Articular chondrocyte of knee joint (primary cell): ENCODE results near the gene ABI1. TPM values are rescaled to one million over a fixed set of nuclear protein-coding genes. Genes with fewer than 3 reads are reported as not detected.

Experiments used
- small RNA-seq: library from RNA; depleted of rRNA; stranded (forward); fragments of <200 nt; gene quantifications from one replicate; pipeline ENCODE3, GENCODE V24; 2012
- total RNA-seq: library from RNA; depleted of rRNA; stranded (reverse); fragments of >200 nt; gene quantifications from 2 replicates; pipeline ENCODE4 v1.2.3, GENCODE V29; 2012

ABI1 gene
- total RNA-seq = 87.6 and 93.6 TPM in 2 replicates

GRCh38 chr10:26860443-26861204, at the start of gene ABI1:
ABI1 (minus strand) TSS chr10:26860958; CDS start chr10:26860863, 95 bp downstream.

GRCh38 chr10:26697163-26697921, 163.4 kb downstream of the ABI1 start, which contains the start of gene PDSS1:
PDSS1 (plus strand) TSS chr10:26697701; CDS start chr10:26697712, 11 bp downstream.

Small RNAs within 50 kb of the gene (small RNA-seq; reads per million reads assigned to genes)
- gene RF00191 (not detected), gene RNU6-946P (not detected)

Other genes starting within 250 kb of the ABI1 start
- 4.2 and 5.2 TPM in 2 replicates for gene PDSS1, start 163.3 kb downstream of the ABI1 start, total RNA-seq
- gene ANKRD26, start 239.5 kb upstream of the ABI1 start, total RNA-seq = 14.8 and 15.5 TPM in 2 replicates